ENCODE measurements around the gene PDIA6.

The PDIA6 gene

GRCh38 chr2:10765461-10765860, 47.1 kb downstream of the PDIA6 start:
- TF ChIP-seq MAX (IDR thresholded peaks at IDR 0.05) (0 out of 2 replicates have a peak, but pooled peaks have one; percentile 40), CEBPB (IDR thresholded peaks at IDR 0.05) (no peak)

- TF ChIP-seq YY1 (IDR thresholded peaks at IDR 0.05; ENCODE audit: low read depth) = no peak
Observed at GRCh38 chr2:10764896-10765295, 47.7 kb downstream of the PDIA6 start.

GRCh38 chr2:10764096-10764785, 48.3 kb downstream of the PDIA6 start:
- TF ChIP-seq USF1 (IDR thresholded peaks at IDR 0.05) = no peak
- no peak for TF ChIP-seq CEBPB (IDR thresholded peaks at IDR 0.05)
- no peak for TF ChIP-seq TCF12 (IDR thresholded peaks at IDR 0.05; ENCODE audit: low read depth)
- TF ChIP-seq TAF1 (IDR thresholded peaks at IDR 0.05; ENCODE audit: low read depth) = no peak
- no peak for TF ChIP-seq RAD21 (IDR thresholded peaks at IDR 0.05; ENCODE audit: low read depth)
- no peak for TF ChIP-seq MAX (IDR thresholded peaks at IDR 0.05)
- TF ChIP-seq REST (IDR thresholded peaks at IDR 0.05; ENCODE audit: low read depth) = no peak
- no peak for TF ChIP-seq TEAD4 (IDR thresholded peaks at IDR 0.05)
- no peak for TF ChIP-seq ZBTB7A (IDR thresholded peaks at IDR 0.05; ENCODE audit: low read depth)

- TF ChIP-seq ZBTB7A (IDR thresholded peaks at IDR 0.05; ENCODE audit: low read depth) (no peak), EP300 (IDR thresholded peaks at IDR 0.05; ENCODE audit: borderline replicate concordance) (no peak), MAX (IDR thresholded peaks at IDR 0.05) (no peak), TCF12 (IDR thresholded peaks at IDR 0.05; ENCODE audit: low read depth) (no peak), REST (IDR thresholded peaks at IDR 0.05; ENCODE audit: low read depth) (no peak), EGR1 (IDR thresholded peaks at IDR 0.05) (no peak), USF1 (IDR thresholded peaks at IDR 0.05) (no peak), NFIC (IDR thresholded peaks at IDR 0.05) (no peak), YY1 (IDR thresholded peaks at IDR 0.05; ENCODE audit: low read depth) (no peak), CREB1 (IDR thresholded peaks at IDR 0.05; ENCODE audit: low read depth) (no peak), CEBPB (IDR thresholded peaks at IDR 0.05) (no peak), RAD21 (IDR thresholded peaks at IDR 0.05; ENCODE audit: low read depth) (no peak), FOXM1 (IDR thresholded peaks at IDR 0.05; ENCODE audit: borderline replicate concordance, low read depth) (no peak), TEAD4 (IDR thresholded peaks at IDR 0.05) (no peak), TAF1 (IDR thresholded peaks at IDR 0.05; ENCODE audit: low read depth) (no peak)
Observed at GRCh38 chr2:10763461-10763800, 49.2 kb downstream of the PDIA6 start.

GRCh38 chr2:10762651-10763460, 49.7 kb downstream of the PDIA6 start:
- TF ChIP-seq USF1 (IDR thresholded peaks at IDR 0.05) = no peak
- peak; percentile 11; the same call in 1 of the 2 replicates for TF ChIP-seq EGR1 (IDR thresholded peaks at IDR 0.05)

- TF ChIP-seq CEBPB (IDR thresholded peaks at IDR 0.05) (no peak), EP300 (IDR thresholded peaks at IDR 0.05; ENCODE audit: borderline replicate concordance) (no peak), USF1 (IDR thresholded peaks at IDR 0.05) (no peak), FOXM1 (IDR thresholded peaks at IDR 0.05; ENCODE audit: borderline replicate concordance, low read depth) (no peak), ZBTB7A (IDR thresholded peaks at IDR 0.05; ENCODE audit: low read depth) (no peak), TCF12 (IDR thresholded peaks at IDR 0.05; ENCODE audit: low read depth) (no peak), NFIC (IDR thresholded peaks at IDR 0.05) (no peak), TAF1 (IDR thresholded peaks at IDR 0.05; ENCODE audit: low read depth) (no peak), TEAD4 (IDR thresholded peaks at IDR 0.05) (no peak), REST (IDR thresholded peaks at IDR 0.05; ENCODE audit: low read depth) (no peak), MAX (IDR thresholded peaks at IDR 0.05) (no peak), EGR1 (IDR thresholded peaks at IDR 0.05) (no peak), RAD21 (IDR thresholded peaks at IDR 0.05; ENCODE audit: low read depth) (no peak), YY1 (IDR thresholded peaks at IDR 0.05; ENCODE audit: low read depth) (no peak), CREB1 (IDR thresholded peaks at IDR 0.05; ENCODE audit: low read depth) (no peak)
Observed at GRCh38 chr2:10761591-10761990, 51.0 kb downstream of the PDIA6 start.

Data from Ishikawa (cell line).